HG02763 (cell line): ENCODE data around the gene ZNF467.

Source experiments
- ATAC-seq: cut with Tn5 transposase; IDR thresholded peaks from one replicate; pipeline ENCODE4 v1.9.1; 2021; ENCODE audit warnings: mild to moderate bottlenecking, moderate library complexity; ENCODE audit not compliant: unreplicated experiment

Gene ZNF467

DNA sequence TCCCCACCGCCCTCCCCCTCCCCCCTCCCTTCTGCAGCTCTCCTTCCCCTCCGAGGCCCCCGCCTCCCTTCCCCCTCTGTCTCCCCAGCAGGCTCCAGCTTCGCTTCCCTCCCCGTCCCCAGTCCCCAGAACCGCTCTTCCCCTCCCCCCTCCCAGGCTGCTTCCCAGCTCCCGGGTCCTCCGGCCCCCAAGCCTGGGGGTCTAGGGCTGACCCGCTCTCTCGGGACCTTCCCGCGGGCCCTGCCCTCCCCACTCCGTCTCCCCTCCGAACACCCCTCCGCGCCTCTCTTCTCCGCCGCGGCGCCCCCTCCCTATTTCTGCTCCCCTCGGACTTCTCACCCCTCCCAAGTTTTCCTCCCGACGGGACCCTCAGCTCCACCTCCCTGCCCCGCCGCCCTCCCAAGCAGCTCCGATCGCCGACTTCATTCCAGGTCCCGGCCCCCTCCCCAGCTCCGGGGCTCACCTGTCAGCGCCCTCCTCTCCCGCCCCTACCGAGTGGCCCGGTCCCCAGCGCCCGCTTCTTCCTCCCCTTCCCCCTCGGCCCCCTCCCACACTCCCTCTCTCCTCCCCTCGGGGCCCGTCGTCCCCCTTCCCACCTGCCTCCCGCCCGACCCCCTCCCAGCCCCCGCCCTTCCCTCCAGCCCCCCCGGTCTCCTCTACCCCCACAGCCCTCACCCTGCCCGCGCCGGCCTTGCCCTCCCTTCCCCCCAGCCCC lies 990 bp downstream of the ZNF467 start:
- no peak for ATAC-seq

DNA sequence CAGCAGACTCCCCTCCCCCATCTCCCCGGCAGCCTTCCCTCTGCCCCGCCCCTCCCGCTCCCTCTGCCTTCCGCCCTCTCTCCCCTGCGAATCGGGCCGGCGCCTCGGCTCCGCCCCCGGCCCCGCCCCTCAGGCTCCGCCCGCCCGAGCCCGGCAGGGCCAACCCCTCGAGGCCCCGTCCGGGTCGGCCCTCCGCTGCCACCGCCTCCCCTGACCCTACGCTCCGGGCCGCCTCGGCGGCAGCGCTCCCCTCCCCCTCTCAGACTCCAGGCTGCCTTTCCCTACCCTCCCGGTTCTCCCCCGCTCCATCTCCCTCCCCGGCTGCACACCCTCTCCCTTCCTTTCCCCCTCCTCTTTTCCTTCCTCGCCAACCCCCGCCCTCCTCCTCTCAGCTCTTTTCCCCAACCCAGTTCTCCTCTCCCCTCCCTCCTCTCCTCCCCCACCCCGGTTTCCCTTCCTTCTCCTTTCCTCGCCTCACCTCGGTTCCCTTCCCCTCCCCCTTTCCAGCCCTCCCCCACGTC lies 1.6 kb downstream of the ZNF467 start:
- peak; percentile 96 for ATAC-seq

DNA sequence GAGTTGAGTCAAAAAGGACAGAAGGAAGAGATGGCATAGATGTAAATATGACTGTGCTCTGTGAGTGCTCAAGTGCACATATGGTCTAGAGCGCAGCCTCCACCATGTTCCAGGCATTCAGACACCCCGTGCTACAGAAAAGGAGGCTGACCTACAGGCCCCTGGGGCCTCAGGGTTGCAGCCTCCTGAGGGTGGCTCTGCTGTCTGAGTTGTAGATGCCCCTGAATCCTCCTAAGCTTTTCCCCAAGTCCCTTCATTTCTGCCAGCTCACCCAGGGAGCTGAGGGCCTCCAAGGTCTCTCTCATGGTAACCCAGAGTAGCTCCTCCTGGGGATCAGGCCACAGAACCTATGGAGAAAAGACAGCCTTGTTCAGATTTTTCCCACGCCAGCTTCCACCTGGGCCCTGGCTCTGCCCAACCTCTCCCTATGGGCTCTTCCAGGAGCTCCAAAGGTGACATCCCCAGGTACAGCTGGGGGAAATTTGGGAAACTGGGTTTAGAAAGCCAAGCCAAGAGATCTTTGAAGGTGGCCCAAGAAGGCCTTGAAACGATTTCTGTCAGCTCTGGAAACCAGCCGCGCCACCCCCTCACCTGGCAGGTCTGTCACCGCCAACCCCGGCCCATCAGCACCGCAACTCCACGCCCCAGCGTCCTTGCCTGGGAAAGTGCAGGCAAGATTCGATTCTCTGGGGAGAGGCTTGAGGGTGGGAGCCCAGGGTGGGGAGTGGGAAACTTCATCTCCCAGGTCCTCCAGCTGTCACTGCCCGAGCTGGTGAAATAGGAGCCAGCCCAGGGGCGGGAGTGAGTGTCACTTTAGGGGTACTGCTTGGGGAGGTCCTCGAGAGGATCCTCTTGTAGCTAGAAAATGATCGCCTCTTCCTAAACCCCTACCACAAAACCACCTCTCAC lies 2.4 kb downstream of the ZNF467 start:
- ATAC-seq, result peak; percentile 9

DNA sequence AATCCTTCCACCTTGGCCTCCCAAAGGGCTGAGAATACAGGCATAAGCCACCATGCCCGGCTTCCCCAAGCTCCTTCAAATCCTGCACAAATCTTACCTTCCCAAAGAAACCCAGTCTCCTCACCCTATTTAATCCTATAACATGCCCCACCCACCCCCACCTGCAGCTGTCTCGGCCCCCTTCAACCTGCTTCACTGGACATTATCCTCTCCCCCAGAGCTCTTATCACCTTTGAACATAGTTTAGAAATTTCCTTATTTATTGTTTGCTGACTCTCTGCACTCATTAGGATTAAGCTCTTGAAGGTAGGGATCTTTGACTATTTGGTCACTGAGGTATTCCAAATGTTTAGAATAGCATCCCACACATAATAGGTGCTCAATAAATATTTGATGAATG lies 3.5 kb downstream of the ZNF467 start:
- ATAC-seq, result no peak

DNA sequence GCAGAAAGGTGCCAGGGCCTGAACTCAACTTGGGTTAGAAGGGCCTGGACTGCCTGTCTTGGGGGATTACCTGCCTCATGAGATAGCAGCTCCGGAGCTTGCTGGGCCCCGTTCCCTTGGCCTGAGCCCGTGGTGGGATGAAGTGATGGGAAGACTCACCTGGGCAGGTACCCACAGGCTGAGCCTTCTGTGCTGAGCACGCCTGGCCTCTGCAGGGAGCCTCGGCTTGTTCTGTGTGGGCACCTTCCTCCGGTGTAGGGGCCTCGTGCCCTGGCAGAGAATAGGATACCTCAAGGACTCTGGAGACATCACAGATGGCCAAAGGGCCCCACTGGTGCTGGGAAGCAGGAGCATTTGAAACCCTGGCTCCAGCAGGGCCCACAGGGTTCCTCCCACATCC lies 4.5 kb downstream of the ZNF467 start:
- ATAC-seq, result no peak

DNA sequence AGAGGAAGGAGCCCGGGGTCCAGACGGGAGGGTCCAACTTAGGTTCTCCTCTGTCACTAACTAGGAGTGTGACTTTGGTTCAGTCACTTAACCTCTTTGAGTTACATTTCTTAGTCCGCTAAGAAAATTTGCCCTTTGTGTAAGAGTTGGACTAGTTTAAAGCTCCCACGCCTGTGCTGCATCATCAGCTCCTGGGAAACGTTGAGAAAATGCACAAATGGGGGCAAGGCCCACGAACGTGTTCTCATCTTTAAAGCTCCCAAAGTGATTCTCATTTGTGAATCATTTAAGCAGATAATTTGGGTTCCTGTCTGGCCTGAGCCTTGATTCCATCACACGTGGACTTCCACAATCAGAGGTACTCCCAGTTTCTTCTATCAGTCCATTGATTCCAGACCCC lies 6.3 kb downstream of the ZNF467 start:
- ATAC-seq, result no peak

DNA sequence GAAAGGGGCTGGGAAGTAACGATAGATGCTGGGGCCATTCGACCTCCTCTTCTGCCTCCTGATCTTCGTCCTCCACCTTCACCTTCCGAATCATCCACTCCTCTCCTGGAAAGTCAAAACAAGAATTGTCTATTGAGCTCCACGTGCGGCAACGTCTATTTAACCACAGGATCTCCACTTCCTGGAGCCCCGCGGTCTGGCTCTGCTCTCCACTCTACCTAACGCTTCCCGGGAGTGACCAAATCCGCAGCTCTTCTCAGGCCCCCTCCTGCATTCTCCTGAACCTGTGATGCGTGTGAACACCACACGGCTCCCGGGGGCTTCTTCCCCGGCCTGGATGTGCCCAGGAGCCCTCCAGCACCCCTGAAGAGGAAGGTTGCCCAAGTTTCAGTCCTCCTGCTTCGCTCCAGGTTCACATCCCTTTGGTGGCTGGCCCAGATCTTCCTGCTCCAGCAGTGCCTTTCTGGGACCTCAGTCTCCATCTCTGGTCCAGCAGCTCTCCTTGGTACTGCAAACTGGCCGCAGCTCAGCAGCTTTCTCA lies 7.2 kb downstream of the ZNF467 start:
- ATAC-seq, result no peak

DNA sequence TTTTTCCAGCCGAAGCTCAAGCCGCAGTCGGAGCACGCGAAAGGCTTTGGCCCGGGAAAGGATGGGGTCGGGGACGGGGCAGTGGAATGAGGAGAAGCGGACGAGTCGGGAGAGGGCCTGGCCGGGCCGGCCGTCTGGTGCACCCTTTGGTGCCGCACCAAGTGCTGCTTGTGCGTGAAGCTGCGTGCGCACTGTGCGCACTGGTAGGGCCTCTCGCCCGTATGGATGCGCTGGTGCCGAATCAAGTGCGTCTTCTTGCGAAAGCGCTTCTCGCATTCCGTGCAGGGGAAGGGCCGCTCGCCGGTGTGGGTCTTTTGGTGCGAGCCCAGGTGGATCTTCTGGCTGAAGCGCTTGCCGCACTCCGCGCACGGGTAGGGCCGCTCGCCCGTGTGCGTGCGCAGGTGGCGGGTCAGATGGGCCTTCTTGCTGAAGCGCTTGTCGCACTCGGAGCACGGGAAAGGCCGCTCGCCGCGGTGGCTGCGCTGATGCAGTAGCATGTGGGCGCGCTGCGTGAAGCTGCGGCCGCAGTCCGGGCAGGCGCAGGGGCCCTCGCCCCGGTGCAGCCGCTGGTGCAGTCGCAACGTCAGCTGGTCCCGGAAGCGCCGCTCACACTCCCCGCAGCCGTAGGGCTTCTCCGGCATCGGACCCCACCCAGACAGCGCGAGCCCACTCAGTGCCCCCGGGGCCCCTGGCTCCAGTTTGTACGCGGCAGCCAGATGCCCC lies 7.8 kb downstream of the ZNF467 start:
- no peak for ATAC-seq

DNA sequence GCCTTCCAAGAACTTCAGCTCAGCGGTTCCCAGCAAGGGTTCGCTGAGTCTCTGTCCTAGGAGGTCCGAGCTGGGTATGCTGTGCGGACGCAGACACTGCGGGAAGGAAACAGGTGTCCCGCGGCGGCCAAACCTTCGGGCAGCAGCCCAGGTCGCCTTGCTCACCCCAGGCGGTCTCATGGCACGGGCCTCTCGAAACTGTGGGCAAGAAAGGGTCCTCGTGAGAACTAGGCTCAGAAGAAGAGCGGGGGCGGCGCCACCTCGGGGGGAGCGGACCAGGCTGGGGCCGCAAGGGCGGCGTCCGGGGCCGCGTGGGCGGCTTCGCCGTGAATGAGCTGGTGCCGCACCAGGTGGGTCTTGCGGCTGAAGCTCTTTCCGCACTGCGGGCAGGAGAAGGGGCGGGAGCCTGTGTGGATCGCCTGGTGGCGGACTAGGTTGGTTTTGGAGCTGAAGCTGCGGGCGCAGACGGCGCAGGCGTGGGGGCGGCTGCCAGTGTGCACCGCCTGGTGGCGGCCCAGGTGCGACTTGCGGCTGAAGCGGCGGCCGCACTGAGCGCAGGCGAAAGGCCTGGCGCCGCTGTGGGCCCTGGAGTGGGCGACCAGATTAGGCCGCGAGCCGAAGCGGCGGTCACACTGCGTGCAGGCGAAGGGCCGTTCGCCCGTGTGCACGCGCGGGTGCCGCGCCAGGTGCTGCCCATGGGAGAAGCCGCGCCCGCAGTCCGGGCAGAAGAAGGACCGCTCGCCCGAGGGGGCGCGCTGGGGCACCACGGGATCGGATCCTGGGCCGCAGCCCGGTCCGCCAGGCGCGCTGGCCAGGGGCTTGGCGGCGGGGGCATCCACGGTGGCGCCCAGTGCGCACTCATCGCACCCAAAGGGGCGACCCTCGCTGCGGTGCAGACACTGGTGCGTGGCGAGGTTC lies 8.6 kb downstream of the ZNF467 start:
- ATAC-seq, result no peak

DNA sequence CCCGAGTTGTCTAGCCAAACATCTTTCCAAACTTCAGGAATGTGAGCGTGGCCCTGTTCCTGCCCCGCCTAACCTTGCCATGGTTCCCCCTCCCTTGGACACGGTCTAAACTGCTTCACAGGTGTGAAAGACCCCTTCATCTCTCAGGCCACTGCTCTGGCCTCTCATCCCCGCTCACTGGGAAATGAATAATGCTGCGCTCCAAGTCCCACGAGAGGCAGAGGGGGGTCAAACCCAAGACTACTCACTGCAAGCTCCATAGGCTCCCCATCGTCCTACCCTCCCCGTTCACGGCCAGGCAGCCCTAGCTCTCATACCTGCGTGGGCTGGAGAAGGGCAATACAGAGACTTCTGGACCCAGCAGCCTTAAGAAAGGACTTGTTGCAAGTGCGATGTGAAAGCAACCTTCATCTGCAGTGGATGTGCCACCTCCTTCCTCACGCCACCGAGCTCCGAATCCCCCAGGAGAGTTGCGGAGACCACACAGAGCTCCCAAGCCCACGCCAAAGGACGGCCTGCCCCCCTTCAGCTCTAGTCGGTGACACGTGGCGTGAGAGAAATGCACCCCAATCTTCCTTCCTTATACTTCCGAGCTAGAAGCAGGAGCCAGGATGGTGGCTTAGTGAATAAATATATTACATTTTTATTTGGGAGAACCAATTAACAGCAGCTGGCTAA lies 9.7 kb downstream of the ZNF467 start:
- ATAC-seq, result no peak

DNA sequence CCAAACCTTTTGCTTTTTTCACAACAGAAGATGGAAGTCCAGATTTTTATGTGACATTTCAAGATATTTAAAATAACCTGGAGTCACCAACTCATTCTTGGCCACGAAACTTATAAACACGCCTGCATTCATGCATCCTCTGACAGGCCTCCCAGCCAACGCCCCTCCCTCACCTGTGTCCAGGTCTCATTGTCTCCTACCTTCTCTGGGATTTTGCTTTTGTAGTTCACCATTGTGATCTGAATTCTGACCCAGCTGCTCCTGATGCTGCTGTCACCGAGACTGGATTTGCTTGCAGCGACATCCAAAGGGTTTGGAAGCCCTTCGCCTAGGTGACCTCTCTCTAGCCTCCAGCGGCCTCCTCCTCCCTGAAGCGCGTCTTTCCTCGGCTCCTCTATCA lies 10.8 kb downstream of the ZNF467 start:
- no peak for ATAC-seq

DNA sequence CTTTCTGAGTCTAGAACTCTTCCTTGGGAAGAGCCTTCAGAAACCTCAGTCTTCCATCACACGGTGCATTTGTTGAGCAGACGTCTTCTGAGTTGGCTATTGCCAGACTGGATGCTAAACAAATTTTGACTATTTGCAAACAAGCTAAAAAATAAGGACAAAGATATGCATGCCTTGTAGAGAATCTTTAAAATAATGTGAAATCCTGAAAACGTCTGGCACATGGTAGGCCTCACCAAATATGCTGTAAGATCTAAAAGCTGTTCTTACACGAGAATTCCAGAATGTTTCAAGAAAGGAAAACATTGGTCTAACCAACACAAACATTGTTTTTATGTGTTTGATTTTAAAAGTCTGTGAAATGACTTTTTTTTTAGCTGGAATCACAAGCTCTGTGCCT lies 11.3 kb downstream of the ZNF467 start:
- no peak for ATAC-seq

DNA sequence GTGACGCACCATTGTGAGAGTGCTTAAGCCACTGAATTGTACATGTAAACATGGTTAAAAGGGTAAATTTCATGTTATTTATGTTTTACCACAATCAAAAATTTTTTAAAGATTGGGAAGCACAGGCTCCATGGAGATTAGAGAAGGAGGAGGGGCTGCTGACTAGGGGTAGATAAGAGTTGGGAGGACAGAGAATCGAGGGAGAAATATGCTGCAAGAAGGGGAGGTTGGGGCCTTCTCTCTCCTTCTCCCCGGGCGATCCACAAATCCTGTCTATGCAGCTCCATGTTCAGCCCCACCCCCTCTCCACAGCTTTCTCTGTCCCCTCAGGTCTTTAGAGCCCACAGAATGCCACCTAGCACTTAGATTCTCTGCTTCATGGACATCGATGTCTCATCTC lies 12.1 kb downstream of the ZNF467 start:
- no peak for ATAC-seq

DNA sequence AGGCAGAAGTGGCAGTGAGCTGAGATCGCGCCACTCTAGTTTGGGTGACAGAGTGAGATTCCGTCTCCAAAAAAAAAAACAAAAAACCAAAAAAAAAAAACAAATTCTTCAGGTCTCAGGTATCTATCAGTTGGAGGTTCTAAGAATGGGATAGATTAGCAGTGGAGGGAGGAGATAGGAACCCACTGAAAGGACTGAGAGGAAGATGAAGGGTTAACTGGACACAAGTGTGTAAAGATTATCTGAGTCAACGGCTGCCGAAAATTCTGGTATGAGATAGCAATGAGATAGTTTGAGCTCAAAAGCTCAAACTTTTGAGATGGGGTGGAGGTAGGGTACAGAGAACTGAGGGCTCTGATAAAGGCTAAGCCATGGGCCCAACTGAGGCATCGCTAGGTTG lies 12.8 kb downstream of the ZNF467 start:
- ATAC-seq, result no peak

DNA sequence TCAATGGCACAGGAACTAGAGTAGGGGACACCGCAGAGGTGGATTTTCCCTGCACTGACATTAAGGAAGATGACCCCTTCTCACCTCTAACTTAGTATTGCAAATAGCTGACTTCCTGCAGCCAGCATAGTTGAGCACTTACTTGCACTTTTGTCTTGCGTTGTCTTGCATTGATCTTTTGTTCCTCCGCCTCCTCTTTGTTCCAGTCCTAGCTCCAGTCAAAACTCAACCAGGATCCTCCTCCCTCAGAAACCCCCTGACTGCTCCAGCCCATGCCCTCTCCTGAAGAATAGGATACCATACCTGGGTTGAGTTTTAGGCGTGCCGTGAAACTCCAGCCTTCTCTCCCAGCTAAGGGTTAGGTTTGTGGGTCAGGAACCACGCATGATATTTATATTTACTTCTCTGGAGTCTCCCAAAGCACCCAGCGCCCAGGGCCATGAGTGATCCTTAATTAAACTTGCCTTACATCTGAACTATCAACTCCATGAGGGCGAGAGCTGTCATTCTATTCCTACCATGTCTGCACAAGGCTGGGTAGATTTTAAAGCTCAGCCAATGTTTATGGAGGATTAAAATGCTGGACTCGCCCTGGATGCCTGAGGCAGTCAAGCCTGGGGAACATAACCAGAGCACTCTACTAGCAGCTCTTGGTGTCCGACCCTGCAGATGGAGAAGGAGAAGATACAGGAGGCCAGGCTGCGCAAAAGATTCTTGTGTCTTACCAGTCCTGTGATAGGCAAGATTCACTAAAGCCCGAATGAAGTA lies 14.1 kb downstream of the ZNF467 start:
- no peak for ATAC-seq

DNA sequence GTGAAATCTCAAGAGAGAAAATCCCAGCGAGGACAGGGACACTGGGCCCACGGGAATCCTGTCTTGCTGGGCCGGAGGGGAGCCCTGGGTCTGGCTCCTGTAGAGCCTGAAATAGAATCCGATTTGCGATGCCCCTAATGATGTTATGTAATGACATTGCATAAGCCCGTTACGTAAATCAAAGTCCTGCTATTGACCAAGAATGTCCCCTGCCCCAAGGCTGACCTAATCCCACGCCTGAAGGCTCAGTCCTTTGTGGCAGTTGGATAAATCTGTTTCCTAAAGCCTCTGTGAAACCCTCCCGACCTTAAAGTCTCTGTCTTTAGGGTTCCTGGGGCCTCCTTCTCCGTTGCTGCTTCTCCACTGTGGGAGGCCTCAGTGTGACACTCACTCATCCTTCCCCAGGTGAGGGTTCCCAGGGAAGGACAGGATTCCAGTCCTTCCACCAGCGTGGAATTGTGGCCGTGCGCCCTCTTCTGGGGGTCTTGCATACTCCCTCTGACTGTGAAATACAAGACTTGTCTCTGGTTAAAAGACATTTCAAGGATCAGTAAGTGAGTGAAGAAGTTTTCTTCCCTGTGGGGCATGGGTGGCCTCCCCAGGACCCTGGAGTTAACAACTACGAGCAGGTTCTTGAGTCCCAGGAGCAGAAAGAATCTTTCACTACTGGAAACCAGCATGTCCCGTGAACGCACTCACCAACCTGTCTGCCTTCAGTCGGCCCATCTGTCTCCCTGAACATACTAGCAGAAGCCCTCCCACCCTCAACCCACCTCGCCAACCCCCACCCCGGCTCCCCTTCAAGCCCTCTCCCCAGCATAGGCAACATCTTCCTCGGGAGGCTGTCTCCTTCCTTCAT lies 19.8 kb downstream of the ZNF467 start:
- no peak for ATAC-seq

DNA sequence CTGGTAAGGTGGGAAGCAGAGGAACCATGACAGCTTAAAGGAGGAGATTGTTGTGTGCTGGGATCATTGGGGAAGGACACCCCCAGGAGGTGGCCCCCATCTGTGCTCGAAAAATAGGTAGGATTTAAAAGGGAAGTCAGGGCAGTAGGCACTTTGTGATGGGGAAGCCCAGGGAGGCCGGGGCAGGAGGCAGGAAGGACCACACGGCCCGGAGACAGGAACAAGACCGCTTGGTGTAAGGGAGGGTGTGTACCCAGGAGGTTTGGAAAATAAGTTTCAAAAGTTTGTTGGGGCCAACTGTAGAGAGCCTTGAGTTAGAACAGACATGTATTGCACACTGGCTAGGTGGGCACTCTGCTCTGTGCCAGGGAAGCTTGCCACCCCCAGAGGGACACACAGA lies 20.7 kb downstream of the ZNF467 start:
- no peak for ATAC-seq
